OCI-LY1 (cell line): ENCODE data around the gene PCSK2.

Experiments
- EZH2 ChIP-seq: fragments of 200-600 bp; sonication (generic), shearing (Covaris generic); IDR thresholded peaks from 2 replicates; pipeline ENCODE4 v1.8.0; 2017; ENCODE audit warnings: borderline replicate concordance, mixed run types, mild to moderate bottlenecking, antibody characterized with exemption, low read length, moderate library complexity, mixed read lengths
- TF ChIP-seq, protein P1 (sequence below): fragments of 200-600 bp; sonication (generic), shearing (Covaris generic); IDR thresholded peaks from 2 replicates; pipeline ENCODE4 v1.5.1; 2017; ENCODE audit warnings: mild to moderate bottlenecking, antibody characterized with exemption, low read length, moderate library complexity, mixed read lengths

GRCh38 chr20:17504066-17504897, 277.4 kb downstream of the PCSK2 start:
- TF ChIP-seq, protein P1, sequence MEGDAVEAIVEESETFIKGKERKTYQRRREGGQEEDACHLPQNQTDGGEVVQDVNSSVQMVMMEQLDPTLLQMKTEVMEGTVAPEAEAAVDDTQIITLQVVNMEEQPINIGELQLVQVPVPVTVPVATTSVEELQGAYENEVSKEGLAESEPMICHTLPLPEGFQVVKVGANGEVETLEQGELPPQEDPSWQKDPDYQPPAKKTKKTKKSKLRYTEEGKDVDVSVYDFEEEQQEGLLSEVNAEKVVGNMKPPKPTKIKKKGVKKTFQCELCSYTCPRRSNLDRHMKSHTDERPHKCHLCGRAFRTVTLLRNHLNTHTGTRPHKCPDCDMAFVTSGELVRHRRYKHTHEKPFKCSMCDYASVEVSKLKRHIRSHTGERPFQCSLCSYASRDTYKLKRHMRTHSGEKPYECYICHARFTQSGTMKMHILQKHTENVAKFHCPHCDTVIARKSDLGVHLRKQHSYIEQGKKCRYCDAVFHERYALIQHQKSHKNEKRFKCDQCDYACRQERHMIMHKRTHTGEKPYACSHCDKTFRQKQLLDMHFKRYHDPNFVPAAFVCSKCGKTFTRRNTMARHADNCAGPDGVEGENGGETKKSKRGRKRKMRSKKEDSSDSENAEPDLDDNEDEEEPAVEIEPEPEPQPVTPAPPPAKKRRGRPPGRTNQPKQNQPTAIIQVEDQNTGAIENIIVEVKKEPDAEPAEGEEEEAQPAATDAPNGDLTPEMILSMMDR: no peak
- no peak for TF ChIP-seq EZH2
